HEK293 (cell line): Measurements from ENCODE around the gene CACNG6.

Source experiments
- AEBP2 ChIP-seq: fragments of 450-650 bp; formaldehyde crosslinking; IDR thresholded peaks from 2 replicates; pipeline ENCODE4 v1.5.1; 2016; ENCODE audit warnings: missing biosample characterization, missing genetic modification characterization, borderline replicate concordance
- BCL11B ChIP-seq: fragments of 450-650 bp; formaldehyde crosslinking; IDR thresholded peaks from 2 replicates; pipeline ENCODE4 v1.5.1; 2016; ENCODE audit warnings: low read depth, missing biosample characterization, missing genetic modification characterization
- CTCF ChIP-seq: fragments of 450-650 bp; formaldehyde crosslinking; IDR thresholded peaks from 2 replicates; pipeline ENCODE4 v1.5.1; 2016; ENCODE audit warnings: missing biosample characterization, missing genetic modification characterization
- HOXC10 ChIP-seq: sonication (generic); formaldehyde crosslinking; IDR thresholded peaks from 2 replicates; pipeline ENCODE4 v1.8.1; 2023; ENCODE audit warnings: mild to moderate bottlenecking, missing genetic modification reagents
- ZBTB11 ChIP-seq: fragments of 450-650 bp; formaldehyde crosslinking; conservative IDR thresholded peaks from 2 replicates; pipeline ENCODE4 v1.5.1; 2016; ENCODE audit warnings: low read depth, missing biosample characterization, missing genetic modification characterization
- ZNF354C ChIP-seq: fragments of 450-650 bp; formaldehyde crosslinking; IDR thresholded peaks from 2 replicates; pipeline ENCODE4 v1.5.1; 2016; ENCODE audit warnings: missing biosample characterization, missing genetic modification characterization, low read depth, borderline replicate concordance
- ZNF426 ChIP-seq: fragments of 450-650 bp; formaldehyde crosslinking; IDR thresholded peaks from 2 replicates; pipeline ENCODE4 v1.5.1; 2017; ENCODE audit warnings: missing biosample characterization, missing genetic modification characterization, mild to moderate bottlenecking, inconsistent platforms, moderate library complexity
- ZNF558 ChIP-seq: fragments of 450-650 bp; formaldehyde crosslinking; IDR thresholded peaks from 2 replicates; pipeline ENCODE4 v1.5.1; 2016; ENCODE audit warnings: missing biosample characterization, missing genetic modification characterization
- ZNF670 ChIP-seq: fragments of 450-650 bp; formaldehyde crosslinking; IDR thresholded peaks from 2 replicates; pipeline ENCODE4 v1.5.1; 2016; ENCODE audit warnings: missing biosample characterization, missing genetic modification characterization, low read depth
- ZNF704 ChIP-seq: fragments of 450-650 bp; formaldehyde crosslinking; IDR thresholded peaks from 2 replicates; pipeline ENCODE4 v1.5.1; 2016; ENCODE audit warnings: missing biosample characterization, missing genetic modification characterization
- ZNF776 ChIP-seq: fragments of 450-650 bp; formaldehyde crosslinking; IDR thresholded peaks from 2 replicates; pipeline ENCODE4 v1.5.0; 2017; ENCODE audit warnings: missing biosample characterization, missing genetic modification characterization, borderline replicate concordance

GRCh38 chr19:53981376-53981951 is 10.0 kb upstream of the CACNG6 start:
- TF ChIP-seq ZNF426 (tag by site-specific recombination) (no peak), AEBP2 (tag by site-specific recombination) (no peak), ZNF776 (no peak), ZNF558 (tag by site-specific recombination) (no peak), ZNF670 (tag by site-specific recombination) (no peak), HOXC10 (CRISPR knock-in tag) (no peak), CTCF (tag by site-specific recombination) (no peak), ZNF704 (tag by site-specific recombination) (no peak), ZNF354C (tag by site-specific recombination) (no peak), BCL11B (tag by site-specific recombination) (no peak), ZBTB11 (tag by site-specific recombination) (no peak)
